Karpas-422 (cell line): ENCODE data around the gene SIGLEC11. TPM values are rescaled to one million over a fixed set of nuclear protein-coding genes. Genes with fewer than 3 reads are reported as not detected.

Experiments
- DNase-seq: peaks from one replicate; pipeline ENCODE4 v3.0.0-alpha.2; 2015
- H2AFZ ChIP-seq: fragments of 200-600 bp; sonication (generic); 2 replicates; pipeline ENCODE4 v1.6.1; 2014; ENCODE audit warnings: antibody characterized with exemption, low read length, mixed read lengths
- H3K27ac ChIP-seq: fragments of 200-600 bp; sonication (generic); 2 replicates; pipeline ENCODE4 v1.5.1; 2014; ENCODE audit warnings: mild to moderate bottlenecking, low read length, moderate library complexity
- H3K27me3 ChIP-seq: fragments of 200-600 bp; sonication (generic); 2 replicates; pipeline ENCODE4 v1.6.1; 2014; ENCODE audit warnings: low read length, mixed read lengths
- H3K36me3 ChIP-seq: fragments of 200-600 bp; sonication (generic); 2 replicates; pipeline ENCODE4 v1.6.1; 2014; ENCODE audit warnings: low read length, mixed read lengths; ENCODE audit not compliant: insufficient read depth
- H3K4me1 ChIP-seq: fragments of 200-600 bp; sonication (generic); 2 replicates; pipeline ENCODE4 v1.6.1; 2014; ENCODE audit warnings: mild to moderate bottlenecking, low read length, mixed read lengths
- H3K4me2 ChIP-seq: fragments of 200-600 bp; sonication (generic); 2 replicates; pipeline ENCODE4 v1.6.1; 2014; ENCODE audit warnings: low read length, low read depth, mild to moderate bottlenecking; ENCODE audit not compliant: poor library complexity, severe bottlenecking
- H3K4me3 ChIP-seq: fragments of 200-600 bp; sonication (generic); 2 replicates; pipeline ENCODE4 v1.5.1; 2014; ENCODE audit warnings: mild to moderate bottlenecking, antibody characterized with exemption, low read length, mixed read lengths
- H3K79me2 ChIP-seq: fragments of 200-600 bp; sonication (generic); 2 replicates; pipeline ENCODE4 v1.6.1; 2014; ENCODE audit warnings: mild to moderate bottlenecking, low read length, mixed read lengths
- H3K9ac ChIP-seq: fragments of 200-600 bp; sonication (generic); 2 replicates; pipeline ENCODE4 v1.6.0; 2014; ENCODE audit warnings: low read length
- H3K9me2 ChIP-seq: fragments of 200-600 bp; sonication (generic), shearing (Covaris generic); replicated peaks from 2 replicates; pipeline ENCODE4 v1.6.0; 2014; ENCODE audit warnings: mild to moderate bottlenecking, low read length, moderate library complexity; ENCODE audit not compliant: insufficient read depth
- H3K9me3 ChIP-seq: fragments of 300-700, 200-600 bp; sonication (generic); 2 replicates; pipeline ENCODE4 v1.6.1; 2014; ENCODE audit warnings: low read length, mixed read lengths
- H4K20me1 ChIP-seq: fragments of 200-600 bp; sonication (generic); 2 replicates; pipeline ENCODE4 v1.6.1; 2014; ENCODE audit warnings: mild to moderate bottlenecking, antibody characterized with exemption, low read length, low read depth; ENCODE audit not compliant: insufficient read depth
- total RNA-seq: library from RNA; depleted of rRNA; stranded (reverse); fragments of >200 nt; shearing (Covaris generic); gene quantifications from 2 replicates; pipeline ENCODE4 v1.2.3, GENCODE V29; 2014; ENCODE audit warnings: low replicate concordance

SIGLEC11 gene
- total RNA-seq, 1 experiment from 2014 or later = not detected

DNA sequence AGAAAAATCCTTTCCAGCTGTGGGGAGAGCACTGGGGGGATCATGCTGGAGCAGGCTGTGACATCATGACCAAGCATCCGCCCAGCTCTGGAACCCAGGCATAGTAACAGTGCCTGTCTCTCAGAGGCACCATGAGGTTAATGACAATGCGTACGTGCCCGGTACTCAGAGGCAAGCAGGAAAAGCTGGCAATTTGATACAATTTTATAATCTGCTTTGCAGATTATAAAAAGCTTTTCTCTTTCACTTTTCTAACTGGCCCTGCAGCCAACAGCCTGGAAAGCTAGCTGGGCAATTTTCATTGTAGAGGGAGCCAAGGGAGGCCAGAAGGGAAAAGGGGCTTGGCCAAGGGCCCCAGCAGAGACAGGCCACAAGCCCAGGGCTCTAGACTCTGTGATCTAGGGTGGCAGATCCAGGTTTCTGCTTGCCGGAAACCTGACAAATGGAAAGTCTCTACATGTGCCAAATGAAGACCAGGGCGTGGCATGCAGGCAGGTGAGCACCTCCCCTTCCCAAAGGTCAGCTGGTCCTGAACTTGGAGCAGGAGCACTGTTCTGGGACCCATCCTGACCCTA, 41.5 kb upstream of the SIGLEC11 start:
- no peaks in the 10 kb centered on the region for H3K4me1 ChIP-seq

DNA sequence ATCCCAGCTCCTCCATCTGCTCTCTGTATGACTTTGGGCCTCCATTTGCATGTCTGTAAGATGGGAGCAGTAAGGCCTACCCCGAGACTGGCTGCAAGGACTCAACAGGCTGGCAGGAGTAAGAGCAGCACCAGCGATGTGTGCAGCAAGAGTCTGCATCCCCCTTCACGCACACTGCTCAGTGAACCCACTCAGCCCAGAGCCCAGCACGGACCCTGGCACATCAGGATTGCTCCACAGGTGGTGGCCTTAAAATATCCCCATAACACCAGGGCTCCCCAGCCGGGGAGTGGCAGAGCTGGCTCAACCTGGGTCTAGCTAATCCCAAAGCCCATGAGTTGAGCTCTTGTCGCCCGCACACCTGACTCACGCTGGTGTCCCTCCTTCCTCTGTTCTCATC, 40.8 kb upstream of the SIGLEC11 start:
- Histone ChIP-seq H3K9me3 (no peaks in the 10 kb centered on the region), H3K79me2 (no peaks in the 10 kb centered on the region), H3K4me1 (no peaks in the 10 kb centered on the region), H2AFZ (no peak overlapping the region), H3K9me2 (no peaks in the 10 kb centered on the region), H3K36me3 (peaks cover 13% of the 10 kb centered on the region), H3K27ac (no peak overlapping the region), H3K27me3 (no peaks in the 10 kb centered on the region), H4K20me1 (peaks cover 8% of the 10 kb centered on the region; the same call in 1 of the 2 replicates), H3K9ac (no peak overlapping the region), H3K4me3 (no peak overlapping the region), H3K4me2 (no peak overlapping the region)
- no peak for DNase-seq

More for the DNA sequence above, 41.5 kb upstream of the SIGLEC11 start:
- Histone ChIP-seq H3K9me2 (no peaks in the 10 kb centered on the region), H3K9me3 (no peaks in the 10 kb centered on the region), H3K4me2 (no peak overlapping the region), H2AFZ (no peak overlapping the region), H3K27ac (no peak overlapping the region), H3K4me3 (no peak overlapping the region), H3K27me3 (no peaks in the 10 kb centered on the region), H4K20me1 (peaks cover 8% of the 10 kb centered on the region; the same call in 1 of the 2 replicates), H3K79me2 (no peaks in the 10 kb centered on the region), H3K9ac (no peak overlapping the region), H3K36me3 (peaks cover 20% of the 10 kb centered on the region)
- no peak for DNase-seq

DNA sequence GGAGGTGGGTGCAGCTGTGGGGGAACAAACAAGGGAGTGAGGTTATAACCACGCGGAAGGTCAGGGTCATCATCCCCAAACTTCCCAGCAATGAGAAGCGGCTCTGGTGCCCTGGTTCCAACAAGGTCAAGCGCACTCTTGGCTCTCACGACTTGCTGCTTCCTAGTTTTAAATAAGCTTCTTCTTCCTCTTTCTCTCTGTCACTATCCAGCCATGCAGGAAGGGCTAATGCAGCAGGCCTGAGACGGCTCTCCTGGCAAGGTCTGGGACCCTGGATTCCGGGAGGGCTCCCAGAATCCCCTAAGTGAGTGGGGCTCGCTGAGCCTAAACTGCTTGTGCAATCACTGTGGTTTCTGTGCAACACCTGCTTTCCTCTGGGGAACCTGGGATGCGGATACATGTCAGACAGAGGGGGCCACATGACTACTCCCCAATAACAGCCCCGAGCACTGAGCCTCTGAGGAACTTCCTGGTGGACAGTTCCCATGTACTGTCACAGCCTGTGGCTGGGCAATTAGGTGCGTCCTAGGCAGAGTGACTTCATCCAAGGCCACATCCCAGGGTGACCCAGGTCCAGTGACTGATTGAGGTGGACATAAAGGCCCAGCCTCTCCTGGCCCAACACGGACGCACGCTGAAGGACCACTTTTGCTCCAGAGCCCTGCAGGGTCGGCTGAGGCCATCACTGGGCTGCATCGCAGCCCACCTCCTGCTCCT, 40.0 kb upstream of the SIGLEC11 start:
- Histone ChIP-seq H2AFZ (no peak overlapping the region), H3K4me3 (no peak overlapping the region), H3K79me2 (no peaks in the 10 kb centered on the region), H3K9ac (no peak overlapping the region), H3K4me1 (no peaks in the 10 kb centered on the region), H3K27ac (no peak overlapping the region), H3K9me2 (no peaks in the 10 kb centered on the region), H3K4me2 (no peak overlapping the region), H4K20me1 (peaks cover 8% of the 10 kb centered on the region; the same call in 1 of the 2 replicates), H3K9me3 (no peaks in the 10 kb centered on the region), H3K27me3 (no peaks in the 10 kb centered on the region), H3K36me3 (peaks cover 12% of the 10 kb centered on the region; the same call in 1 of the 2 replicates)
- no peak for DNase-seq

DNA sequence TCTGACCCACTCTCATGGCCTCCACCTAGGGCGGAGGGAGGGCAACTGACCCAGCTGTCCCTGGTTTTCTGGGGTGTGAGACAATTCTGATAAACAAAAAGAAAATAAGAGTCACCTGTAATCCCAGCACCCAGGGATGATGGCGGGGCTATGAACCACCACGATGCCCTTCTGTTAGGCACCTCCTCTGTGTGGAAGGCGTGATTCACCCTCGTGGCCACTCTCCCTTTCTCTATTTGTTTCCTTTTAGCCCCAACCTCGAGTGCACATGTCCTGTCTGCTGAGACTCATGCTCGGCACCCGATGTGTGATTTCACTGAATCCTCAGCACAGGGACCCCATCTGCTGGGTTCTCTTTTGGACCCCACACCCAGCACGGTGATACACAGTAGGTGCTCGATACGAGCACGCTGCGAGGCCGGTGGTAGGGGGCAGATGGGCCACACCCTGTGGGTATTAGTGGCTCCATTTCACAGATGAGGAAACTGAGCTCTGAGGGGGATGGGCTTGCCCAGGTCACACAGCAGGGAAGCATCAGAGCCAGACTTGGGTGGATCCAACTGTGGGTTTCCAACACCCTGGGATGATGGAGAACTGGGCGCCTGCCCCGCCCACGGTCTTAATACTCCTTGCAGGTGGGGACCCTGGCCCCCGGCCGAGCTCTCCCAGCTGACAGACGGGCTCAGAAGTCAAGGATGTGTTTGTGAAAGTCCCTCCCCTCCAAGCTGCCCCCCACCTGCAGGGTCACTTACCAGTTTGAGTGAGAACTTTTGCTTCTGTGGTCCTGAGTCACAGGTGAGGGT, 39.3 kb upstream of the SIGLEC11 start:
- Histone ChIP-seq H3K9ac (no peak overlapping the region), H3K4me1 (no peaks in the 10 kb centered on the region), H3K9me2 (no peaks in the 10 kb centered on the region), H3K9me3 (no peaks in the 10 kb centered on the region), H3K36me3 (peaks cover 12% of the 10 kb centered on the region; the same call in 1 of the 2 replicates), H3K27ac (no peak overlapping the region), H3K27me3 (no peaks in the 10 kb centered on the region), H3K4me2 (no peak overlapping the region), H3K79me2 (no peaks in the 10 kb centered on the region), H2AFZ (no peak overlapping the region), H4K20me1 (peaks cover 8% of the 10 kb centered on the region; the same call in 1 of the 2 replicates), H3K4me3 (no peak overlapping the region)
- no peak for DNase-seq

DNA sequence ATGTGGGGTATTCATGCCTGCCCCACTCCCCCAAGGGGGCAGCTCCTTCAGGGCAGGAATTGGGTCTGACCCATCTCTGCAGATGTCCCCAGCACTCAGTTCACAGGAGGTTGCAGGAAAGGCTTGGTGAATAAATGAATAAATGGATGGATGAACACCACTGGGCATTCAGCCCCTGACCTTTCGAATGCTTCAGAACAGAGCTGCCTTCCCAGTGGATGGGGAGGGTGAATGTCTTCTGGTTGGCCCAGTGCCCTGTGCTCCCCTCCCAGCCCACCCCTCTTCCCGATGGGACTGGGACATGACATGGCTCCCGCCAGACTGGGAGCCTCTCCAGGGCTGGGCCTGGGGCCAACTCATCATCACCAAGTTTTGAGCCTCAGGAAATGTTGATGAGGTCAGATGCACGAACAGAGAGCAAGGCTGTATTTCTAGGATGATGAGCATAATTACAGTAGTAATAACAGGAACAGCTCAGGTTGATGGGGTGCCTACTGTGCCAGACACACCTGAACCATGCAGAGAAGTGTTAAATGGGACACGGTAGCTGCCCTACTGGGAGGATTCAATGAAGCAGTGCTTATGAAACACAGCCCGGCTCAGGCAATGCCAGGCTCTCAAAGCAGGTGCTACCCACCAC, 38.5 kb upstream of the SIGLEC11 start:
- Histone ChIP-seq H3K4me2 (no peak overlapping the region), H3K36me3 (peaks cover 14% of the 10 kb centered on the region; the same call in 1 of the 2 replicates), H3K9me2 (no peaks in the 10 kb centered on the region), H2AFZ (no peak overlapping the region), H4K20me1 (0 out of 2 replicates have a peak, but pooled peaks cover 8% of the 10 kb centered on the region), H3K9me3 (no peaks in the 10 kb centered on the region), H3K9ac (no peak overlapping the region), H3K27ac (no peak overlapping the region), H3K27me3 (no peaks in the 10 kb centered on the region), H3K4me3 (no peak overlapping the region), H3K79me2 (no peaks in the 10 kb centered on the region), H3K4me1 (no peaks in the 10 kb centered on the region)
- no peak for DNase-seq

GRCh38 chr19:49997709-49998108, 36.7 kb upstream of the SIGLEC11 start:
- no peak overlapping the region for H3K4me2 ChIP-seq
- peak; percentile 84 for DNase-seq
- H3K9me3 ChIP-seq = no peaks in the 10 kb centered on the region
- no peaks in the 10 kb centered on the region for H3K9me2 ChIP-seq
- peaks cover 20% of the 10 kb centered on the region; the same call in 1 of the 2 replicates for H3K36me3 ChIP-seq
- no peak overlapping the region for H3K4me3 ChIP-seq
- 0 out of 2 replicates have a peak, but pooled peaks cover 8% of the 10 kb centered on the region for H4K20me1 ChIP-seq
- H2AFZ ChIP-seq = no peak overlapping the region
- H3K79me2 ChIP-seq = no peaks in the 10 kb centered on the region
- no peak overlapping the region for H3K9ac ChIP-seq
- no peaks in the 10 kb centered on the region for H3K27me3 ChIP-seq
- H3K27ac ChIP-seq = no peak overlapping the region
- no peaks in the 10 kb centered on the region for H3K4me1 ChIP-seq

DNA sequence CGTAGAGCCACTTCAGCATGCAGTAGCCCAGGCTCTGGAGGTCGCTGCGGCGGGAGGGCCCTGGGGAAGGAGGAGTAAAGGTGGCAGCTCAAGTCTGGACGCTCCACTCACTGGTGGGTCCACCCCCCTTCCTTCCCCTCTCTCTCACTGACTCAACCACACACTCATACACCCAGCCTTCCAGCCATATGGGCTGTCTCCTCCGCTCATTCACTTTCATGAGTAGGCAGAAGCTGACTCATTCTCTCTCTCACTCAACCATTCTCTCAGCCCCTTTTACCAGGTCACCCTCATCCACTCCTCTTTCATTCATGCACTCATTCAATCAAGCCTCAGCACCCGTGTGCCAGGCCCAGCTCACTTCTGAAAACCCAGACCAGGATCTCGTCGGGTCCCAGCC, 27.5 kb upstream of the SIGLEC11 start:
- peaks cover 19% of the 10 kb centered on the region for H4K20me1 ChIP-seq
- H3K36me3 ChIP-seq = peaks cover 15% of the 10 kb centered on the region; the same call in 1 of the 2 replicates
- no peak overlapping the region for H2AFZ ChIP-seq
- no peaks in the 10 kb centered on the region for H3K4me1 ChIP-seq
- DNase-seq = no peak
- H3K9me3 ChIP-seq = no peaks in the 10 kb centered on the region
- H3K27me3 ChIP-seq = no peaks in the 10 kb centered on the region
- no peak overlapping the region for H3K4me2 ChIP-seq
- H3K9me2 ChIP-seq = no peaks in the 10 kb centered on the region
- H3K79me2 ChIP-seq = no peaks in the 10 kb centered on the region
- H3K9ac ChIP-seq = no peak overlapping the region
- no peak overlapping the region for H3K4me3 ChIP-seq
- no peak overlapping the region for H3K27ac ChIP-seq
